ENCODE data around the gene MGST2. TPM values are rescaled to one million over a fixed set of nuclear protein-coding genes. Genes with fewer than 3 reads are reported as not detected.
"Not testable (repeated sequence)": the region's sequence is repeated elsewhere in the genome, so short reads cannot be mapped to it uniquely, and the experiment has no call there.

The MGST2 gene
- total RNA-seq, 1 donor from 2014 or later, result 42.8 TPM

- no peak for DNase-seq (ENCODE audit: low spot score)
Observed at GRCh38 chr4:139689093-139689722, 23.6 kb downstream of the MGST2 start.

GRCh38 chr4:139690419-139690818, 24.8 kb downstream of the MGST2 start:
- intact Hi-C loops (cut with DNase I), result no loop called here
- DNase-seq (ENCODE audit: low spot score) (no peak), ATAC-seq (no peak)

More at GRCh38 chr4:139689093-139689722, 23.6 kb downstream of the MGST2 start:
- ATAC-seq, result peak; percentile 13
- intact Hi-C loops (cut with DNase I), result no loop called here

DNA sequence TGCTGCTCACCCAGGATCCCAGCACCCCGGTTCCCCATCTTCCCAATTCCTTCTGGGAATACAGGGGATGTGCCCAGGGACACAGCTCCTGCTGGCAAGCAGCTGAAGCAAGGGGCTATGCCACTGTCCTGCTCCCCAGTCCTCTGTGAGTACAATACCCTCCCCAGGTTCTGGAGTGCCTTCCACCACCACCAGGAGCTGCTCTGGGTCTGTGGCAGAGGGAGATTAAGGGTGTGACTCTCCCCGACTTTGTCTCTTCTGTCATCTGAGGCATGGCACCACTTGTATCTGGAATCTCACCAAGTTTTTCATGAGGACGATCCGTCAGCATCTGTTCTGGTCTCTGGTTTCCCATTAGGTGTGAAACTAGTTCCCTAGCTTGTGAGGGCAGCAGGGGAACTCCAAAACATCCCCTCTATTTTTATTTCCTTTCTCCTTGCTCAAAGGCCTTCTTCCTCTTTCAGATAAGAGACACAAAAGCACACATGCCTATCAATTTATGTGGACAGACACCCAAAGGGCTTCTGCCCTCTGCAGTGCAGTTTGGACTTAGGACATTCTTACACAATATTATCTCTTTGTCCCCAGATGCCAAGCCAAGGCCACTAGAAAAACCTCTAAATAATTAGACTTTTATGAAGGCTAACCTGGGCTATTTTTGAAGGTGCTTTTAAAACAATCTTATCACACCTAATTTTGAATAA, 26.8 kb downstream of the MGST2 start:
- no peak for ATAC-seq
- no peak for DNase-seq (ENCODE audit: low spot score)
- intact Hi-C loops (cut with DNase I), result no loop called here

DNA sequence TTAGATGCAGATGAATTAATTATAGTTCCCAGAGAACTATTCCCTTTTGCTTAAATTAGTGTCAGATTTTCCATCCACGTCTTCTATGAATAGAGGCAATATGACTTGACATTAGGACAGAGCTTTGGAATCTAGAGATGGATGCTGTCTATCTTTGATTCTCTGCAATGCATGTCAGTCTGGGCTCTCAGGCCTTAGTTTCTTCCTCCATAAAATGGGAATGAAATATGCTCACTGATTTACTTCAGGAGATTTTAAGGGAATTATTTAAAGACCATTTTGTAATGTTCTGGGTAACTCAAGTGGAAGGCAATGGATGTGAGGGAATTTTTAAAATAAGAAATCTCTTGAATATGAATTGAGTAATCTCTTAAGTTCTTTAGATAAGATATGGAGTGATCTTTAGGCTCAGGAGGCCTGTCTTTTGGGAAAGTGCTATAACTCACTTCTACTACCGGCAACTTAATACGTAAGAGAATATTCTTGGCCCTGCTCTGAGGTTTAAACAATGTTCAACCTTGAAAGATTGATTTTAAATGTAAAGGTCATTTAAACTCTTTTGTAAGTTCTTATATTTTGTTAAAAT, 29.0 kb downstream of the MGST2 start:
- intact Hi-C loops (cut with DNase I), result no loop called here
- ATAC-seq (no peak), DNase-seq (ENCODE audit: low spot score) (no peak)

DNA sequence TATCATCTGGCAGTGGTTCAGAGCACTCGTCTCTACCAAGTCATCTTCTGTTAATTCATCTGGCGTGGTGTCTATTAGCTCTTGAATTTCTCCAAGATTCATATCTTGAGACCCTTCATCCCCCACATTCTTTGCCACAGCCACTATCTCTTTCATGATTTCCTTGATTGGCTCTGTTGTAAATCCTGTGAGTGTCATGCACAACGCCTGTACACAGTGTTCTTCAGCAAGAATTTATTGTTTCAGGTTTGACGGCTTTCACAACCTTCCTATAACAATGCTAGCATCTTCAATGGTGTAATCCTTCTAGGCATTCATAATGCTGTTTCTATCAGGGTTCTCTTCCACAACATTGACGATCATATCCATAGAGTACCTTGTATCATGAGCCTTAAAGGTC, 30.9 kb downstream of the MGST2 start:
- ATAC-seq, result no peak
- intact Hi-C loops (cut with DNase I), result no loop called here
- DNase-seq (ENCODE audit: low spot score), result no peak

GRCh38 chr4:139698167-139698925, 32.7 kb downstream of the MGST2 start:
- intact Hi-C loops (cut with DNase I); ATAC-seq; DNase-seq (ENCODE audit: low spot score): not testable (repeated sequence)

- ATAC-seq, result no peak
- intact Hi-C loops (cut with DNase I), result no loop called here
- DNase-seq (ENCODE audit: low spot score), result no peak
Observed at GRCh38 chr4:139700568-139700967, 34.9 kb downstream of the MGST2 start.

- ATAC-seq, result no peak
- DNase-seq (ENCODE audit: low spot score), result no peak
- intact Hi-C loops (cut with DNase I), result no loop called here
Observed at GRCh38 chr4:139704915-139705485, 39.4 kb downstream of the MGST2 start.

DNA sequence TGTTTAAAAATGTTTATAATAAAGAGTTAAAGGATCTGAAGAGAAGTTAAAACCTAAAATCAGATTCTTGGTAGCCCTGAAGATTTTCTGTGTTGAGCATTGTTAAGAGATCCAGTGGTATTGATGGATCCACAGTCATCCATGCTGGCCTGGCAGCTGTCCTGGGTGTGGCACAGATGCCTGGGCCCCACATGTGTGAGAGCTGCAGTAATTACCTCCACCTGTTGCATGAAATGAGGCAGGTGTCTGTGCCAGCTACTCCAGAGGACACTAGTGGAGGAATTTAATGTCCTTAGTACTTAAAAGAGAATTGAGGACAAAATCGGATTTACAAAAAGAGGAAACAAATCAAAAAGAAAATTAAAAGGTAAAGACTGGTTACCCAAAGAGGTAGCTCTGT, 44.0 kb downstream of the MGST2 start:
- DNase-seq (ENCODE audit: low spot score) (no peak), ATAC-seq (no peak)
- intact Hi-C loops (cut with DNase I), result no loop called here

DNA sequence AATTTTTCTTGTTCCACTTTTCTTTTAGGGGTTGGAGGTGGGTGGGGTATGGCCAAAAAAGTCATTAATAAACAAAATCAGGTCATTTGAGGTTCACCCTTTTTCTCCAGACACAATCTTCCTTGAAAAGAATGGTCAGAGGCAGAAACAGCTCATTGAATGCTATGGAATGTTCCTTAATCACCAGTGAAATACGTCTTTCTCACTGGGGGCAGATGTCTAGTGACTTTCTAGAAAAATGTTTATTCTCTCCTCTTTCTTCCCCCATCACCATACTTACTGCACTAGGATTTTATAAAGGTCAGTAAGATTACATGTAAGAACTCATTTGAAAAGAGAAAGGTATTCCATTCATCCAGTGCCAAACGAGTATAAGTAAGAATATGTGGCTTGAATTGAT, 44.5 kb downstream of the MGST2 start:
- intact Hi-C loops (cut with DNase I), result no loop called here
- ATAC-seq (no peak), DNase-seq (ENCODE audit: low spot score) (no peak)

DNA sequence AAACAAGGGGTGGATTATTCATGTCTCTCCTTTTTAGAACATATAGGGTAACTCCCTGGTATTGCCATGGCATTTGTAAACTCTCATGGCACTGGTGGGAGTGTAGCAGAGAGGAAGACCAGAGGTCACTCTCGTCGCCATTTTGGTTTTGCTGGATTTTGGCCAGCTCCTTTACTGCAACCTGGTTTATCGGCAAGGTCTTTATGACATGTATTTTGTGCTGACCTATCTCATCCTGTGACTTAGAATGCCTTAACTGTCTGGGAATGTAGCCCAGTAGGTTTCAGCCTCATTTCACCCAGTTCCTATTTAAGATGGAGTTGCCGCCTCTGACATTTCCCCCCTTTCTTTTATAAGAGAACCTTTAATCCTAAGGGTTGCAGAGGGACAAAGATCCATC, 45.8 kb downstream of the MGST2 start:
- ATAC-seq (no peak), DNase-seq (ENCODE audit: low spot score) (no peak)
- intact Hi-C loops (cut with DNase I), result no loop called here

- ATAC-seq (no peak), DNase-seq (ENCODE audit: low spot score) (no peak)
- intact Hi-C loops (cut with DNase I), result no loop called here
Observed at GRCh38 chr4:139712882-139713281, 47.3 kb downstream of the MGST2 start.

GRCh38 chr4:139715746-139716391, 50.2 kb downstream of the MGST2 start:
- no peak for ATAC-seq
- intact Hi-C loops (cut with DNase I), result no loop called here
- no peak for DNase-seq (ENCODE audit: low spot score)

- intact Hi-C loops (cut with DNase I), result no loop called here
- DNase-seq (ENCODE audit: low spot score) (no peak), ATAC-seq (no peak)
Observed at GRCh38 chr4:139718358-139718757, 52.7 kb downstream of the MGST2 start.

DNA sequence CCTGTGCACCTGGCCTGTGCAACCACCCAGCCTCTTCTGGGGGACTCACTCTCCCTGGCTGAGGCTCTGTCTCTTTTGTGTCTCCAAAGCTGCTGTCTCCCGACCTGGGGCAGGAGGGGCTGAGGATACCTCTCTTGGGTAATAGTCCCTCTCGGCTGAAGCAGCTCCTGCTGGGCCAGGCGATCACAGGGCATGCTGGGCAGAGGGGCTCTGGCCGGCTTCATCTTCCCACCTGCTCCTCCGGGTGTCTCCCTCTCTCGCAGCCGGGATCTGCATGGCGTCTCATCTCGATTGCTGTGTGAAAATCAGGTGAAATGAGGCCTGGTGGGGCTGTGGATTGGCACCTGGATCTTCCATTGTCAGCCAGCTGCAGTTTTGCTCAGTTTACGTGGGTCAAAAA, 53.2 kb downstream of the MGST2 start:
- DNase-seq (ENCODE audit: low spot score) (no peak), ATAC-seq (peak; percentile 13)
- intact Hi-C loops (cut with DNase I), result no loop called here

DNA sequence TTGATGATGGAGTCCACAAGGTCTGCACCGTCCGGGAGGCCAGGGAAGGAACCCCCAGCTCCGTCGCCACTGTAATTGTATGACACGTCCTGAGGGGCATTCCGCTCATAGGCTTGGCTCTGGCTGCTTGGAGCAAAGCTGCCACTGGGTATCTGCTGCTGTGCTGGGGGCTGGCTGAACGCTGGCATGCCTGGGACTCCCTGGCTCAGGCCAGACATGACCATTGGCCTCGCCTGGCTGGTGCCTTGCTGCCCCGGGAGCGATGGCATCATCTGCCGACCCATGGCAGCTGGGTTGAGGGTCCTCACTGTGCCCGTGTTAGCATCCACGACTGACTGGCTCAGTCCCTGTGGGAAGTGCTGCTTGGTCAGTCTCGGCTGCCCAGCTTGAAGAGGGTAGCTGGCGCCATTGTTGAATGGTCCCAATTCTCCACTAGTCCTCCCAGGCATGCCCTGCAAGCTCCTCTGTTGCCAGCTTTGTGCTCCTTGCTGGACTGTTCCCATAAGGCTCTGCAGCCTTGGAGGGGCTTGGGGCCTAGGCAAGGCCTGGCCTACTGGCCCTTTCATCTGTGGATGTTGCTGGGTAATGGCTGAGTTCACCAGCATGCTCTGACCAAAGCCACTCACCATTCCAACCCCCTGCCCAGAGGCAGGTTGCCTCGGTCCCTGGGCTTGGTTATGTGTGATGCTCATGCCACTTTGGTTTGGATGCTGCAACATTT, 53.9 kb downstream of the MGST2 start:
- intact Hi-C loops (cut with DNase I), result no loop called here
- DNase-seq (ENCODE audit: low spot score), result no peak
- ATAC-seq, result peak; percentile 15

DNA sequence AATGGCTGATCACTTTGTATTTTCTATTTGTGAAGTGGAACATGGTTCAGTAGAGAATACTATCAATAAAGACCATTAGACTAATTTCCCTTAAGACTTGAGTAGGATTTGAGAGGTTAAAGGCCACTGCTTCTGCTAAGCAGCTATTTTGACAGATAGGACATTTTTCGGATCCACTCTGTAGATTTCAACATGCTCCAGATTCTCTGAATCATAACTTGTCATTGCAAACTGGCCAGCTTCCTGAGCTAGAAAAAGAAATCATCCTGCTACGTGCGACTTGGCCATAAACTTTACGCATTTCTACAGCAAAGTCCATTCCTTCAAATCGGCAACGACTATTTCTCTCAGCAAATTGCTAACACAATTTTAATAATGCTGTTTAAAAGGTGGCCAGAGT, 55.2 kb downstream of the MGST2 start:
- ATAC-seq (no peak), DNase-seq (ENCODE audit: low spot score) (no peak)
- intact Hi-C loops (cut with DNase I), result no loop called here

DNA sequence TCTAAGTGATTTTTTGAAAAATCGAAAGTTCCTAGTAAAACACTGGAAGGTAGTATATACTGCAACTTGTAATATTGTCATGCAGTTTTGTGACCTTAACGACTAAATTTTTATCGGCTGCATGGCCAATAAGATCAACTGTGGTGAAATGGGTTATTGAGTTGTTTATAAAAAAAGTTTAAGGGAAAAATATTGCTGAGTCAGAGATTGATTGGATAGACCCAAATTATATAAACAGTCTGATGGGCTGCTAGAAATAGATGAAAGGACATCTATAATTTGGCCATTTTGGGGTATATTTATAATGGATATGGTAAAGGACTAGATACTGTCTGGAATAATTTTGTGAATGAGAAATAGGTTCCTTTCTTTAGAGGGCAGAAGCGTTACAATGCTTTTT, 56.2 kb downstream of the MGST2 start:
- no peak for DNase-seq (ENCODE audit: low spot score)
- ATAC-seq, result no peak
- intact Hi-C loops (cut with DNase I), result no loop called here

All from sciatic nerve (tissue), 2 donors.